Measurements from ENCODE around the gene OMG. TPM values are rescaled to one million over a fixed set of nuclear protein-coding genes. Genes with fewer than 3 reads are reported as not detected.

The OMG gene
- total RNA-seq, 3 donors from 2014 or later, result 0.96 TPM; not detected in 2

GRCh38 chr17:31275116-31275515, 21.9 kb downstream of the OMG start:
- H3K27me3 ChIP-seq, result no peaks in the 10 kb centered on the region
- no peak for TF ChIP-seq POLR2A (IDR thresholded peaks at IDR 0.05)
- no peak for TF ChIP-seq POLR2AphosphoS5 (IDR thresholded peaks at IDR 0.05)
- TF ChIP-seq CTCF (IDR thresholded peaks at IDR 0.05), result no peak
- no peaks in the 10 kb centered on the region for H3K4me1 ChIP-seq
- no peak overlapping the region for H3K27ac ChIP-seq
- H3K36me3 ChIP-seq, result no peaks in the 10 kb centered on the region
- DNase-seq (ENCODE audit: low spot score in 2 of 2), result no peak
- no peak overlapping the region for H3K4me3 ChIP-seq
- intact Hi-C loops (cut with DNase I; ENCODE audit: low total_unique reads), result no loop called here
- no peaks in the 10 kb centered on the region for H3K9me3 ChIP-seq

- H3K4me3 ChIP-seq, result no peak overlapping the region
- no peaks in the 10 kb centered on the region for H3K9me3 ChIP-seq
- H3K27ac ChIP-seq, result no peak overlapping the region
- peaks cover 0 to 2% of the 10 kb centered on the region in 2 donors for H3K4me1 ChIP-seq
- no peaks in the 10 kb centered on the region for H3K36me3 ChIP-seq
- TF ChIP-seq POLR2A (IDR thresholded peaks at IDR 0.05) (no peak), POLR2AphosphoS5 (IDR thresholded peaks at IDR 0.05) (no peak), CTCF (IDR thresholded peaks at IDR 0.05) (no peak)
- no peaks in the 10 kb centered on the region for H3K27me3 ChIP-seq
- intact Hi-C loops (cut with DNase I; ENCODE audit: low total_unique reads), result no loop called here
- DNase-seq (ENCODE audit: low spot score in 2 of 2), result no peak
Measured at GRCh38 chr17:31274252-31274651, 22.8 kb downstream of the OMG start.

- Histone ChIP-seq H3K4me3 (no peak overlapping the region), H3K9me3 (no peaks in the 10 kb centered on the region), H3K4me1 (peaks cover 0 to 7% of the 10 kb centered on the region in 2 donors), H3K36me3 (no peaks in the 10 kb centered on the region), H3K27ac (no peak overlapping the region), H3K27me3 (no peaks in the 10 kb centered on the region)
- TF ChIP-seq POLR2AphosphoS5 (IDR thresholded peaks at IDR 0.05) (no peak), POLR2A (IDR thresholded peaks at IDR 0.05) (no peak), CTCF (IDR thresholded peaks at IDR 0.05) (no peak)
- intact Hi-C loops (cut with DNase I; ENCODE audit: low total_unique reads), result no loop called here
- no peak for DNase-seq (ENCODE audit: low spot score in 2 of 2)
Measured at GRCh38 chr17:31273516-31273915, 23.5 kb downstream of the OMG start.

- Histone ChIP-seq H3K36me3 (no peaks in the 10 kb centered on the region), H3K9me3 (no peaks in the 10 kb centered on the region), H3K4me3 (no peak overlapping the region), H3K4me1 (peaks cover 0 to 7% of the 10 kb centered on the region in 2 donors), H3K27ac (no peak overlapping the region), H3K27me3 (no peaks in the 10 kb centered on the region)
- DNase-seq (ENCODE audit: low spot score in 2 of 2), result no peak
- intact Hi-C loops (cut with DNase I; ENCODE audit: low total_unique reads), result no loop called here
- TF ChIP-seq POLR2AphosphoS5 (IDR thresholded peaks at IDR 0.05) (no peak), CTCF (IDR thresholded peaks at IDR 0.05) (no peak), POLR2A (IDR thresholded peaks at IDR 0.05) (no peak)
Measured at GRCh38 chr17:31272803-31273202, 24.2 kb downstream of the OMG start.

- DNase-seq (ENCODE audit: low spot score in 2 of 2), result no peak
- Histone ChIP-seq H3K4me3 (no peak overlapping the region), H3K27me3 (no peaks in the 10 kb centered on the region), H3K36me3 (no peaks in the 10 kb centered on the region), H3K9me3 (no peaks in the 10 kb centered on the region), H3K27ac (no peak overlapping the region), H3K4me1 (peaks cover 0 to 7% of the 10 kb centered on the region in 2 donors)
- intact Hi-C loops (cut with DNase I; ENCODE audit: low total_unique reads), result no loop called here
- TF ChIP-seq CTCF (IDR thresholded peaks at IDR 0.05) (no peak), POLR2AphosphoS5 (IDR thresholded peaks at IDR 0.05) (no peak), POLR2A (IDR thresholded peaks at IDR 0.05) (no peak)
Measured at GRCh38 chr17:31272236-31272635, 24.8 kb downstream of the OMG start.

All from breast epithelium (tissue), 4 donors.